Activated naive CD4-positive, alpha-beta T cell treated with anti-CD3 and anti-CD28 coated beads, Interleukin-2, amount 50 U/mL, for 24 hours (primary cell): ENCODE results near the gene CARM1.

Source experiments
- H3K27ac Mint-ChIP-seq: one replicate; pipeline ENCODE4 v1.8.0; 2021; ENCODE audit warnings: mild to moderate bottlenecking, mixed read lengths
- H3K27me3 Mint-ChIP-seq: one replicate; pipeline ENCODE4 v1.8.0; 2021; ENCODE audit warnings: mixed read lengths
- H3K36me3 Mint-ChIP-seq: one replicate; pipeline ENCODE4 v1.8.0; 2021; ENCODE audit warnings: mixed read lengths
- H3K4me1 Mint-ChIP-seq: one replicate; pipeline ENCODE4 v1.8.0; 2021; ENCODE audit warnings: mixed read lengths
- H3K4me3 Mint-ChIP-seq: one replicate; pipeline ENCODE4 v1.8.0; 2021; ENCODE audit warnings: mild to moderate bottlenecking, mixed read lengths
- H3K9me3 Mint-ChIP-seq: one replicate; pipeline ENCODE4 v1.8.0; 2021; ENCODE audit warnings: mixed read lengths

The CARM1 gene

DNA sequence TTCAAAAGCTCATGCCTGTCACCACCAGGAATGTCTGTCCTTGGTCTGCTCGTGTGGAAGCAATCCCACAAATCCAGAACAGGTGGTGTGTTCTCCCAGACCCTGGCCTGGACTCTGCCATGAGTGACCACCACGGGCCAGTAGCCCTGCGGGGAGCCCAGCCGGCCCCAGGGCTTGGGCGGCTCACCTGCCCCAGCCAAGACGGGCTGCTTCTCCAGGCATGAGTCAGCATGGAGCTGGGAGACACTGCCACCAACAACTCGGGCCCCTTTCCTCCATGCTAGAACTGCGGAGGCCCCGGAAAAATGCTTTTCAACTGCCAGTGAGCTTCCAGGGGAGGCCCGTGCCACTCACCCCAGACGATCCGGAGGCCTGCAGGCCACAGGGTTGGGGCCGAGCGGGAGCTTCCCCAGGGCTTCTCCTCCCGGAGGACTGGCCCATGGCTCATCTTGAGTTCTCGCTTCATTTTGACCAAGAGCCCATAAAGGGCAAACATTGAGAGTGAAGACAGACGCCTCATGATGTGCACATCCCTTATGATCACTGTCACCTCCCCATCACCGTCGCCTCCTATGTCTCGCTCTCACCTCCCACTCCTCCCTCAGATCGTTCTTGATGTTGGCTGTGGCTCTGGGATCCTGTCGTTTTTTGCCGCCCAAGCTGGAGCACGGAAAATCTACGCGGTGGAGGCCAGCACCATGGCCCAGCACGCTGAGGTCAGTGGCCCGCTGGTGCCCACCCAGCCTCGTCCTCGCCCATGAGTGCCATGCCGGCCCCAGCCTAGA is 40.4 kb downstream of the CARM1 start:
- Mint-ChIP-seq H3K4me3 (no peak overlapping the region), H3K36me3 (peaks cover 7% of the 10 kb centered on the region), H3K4me1 (no peaks in the 10 kb centered on the region), H3K9me3 (no peaks in the 10 kb centered on the region), H3K27ac (no peak overlapping the region), H3K27me3 (no peaks in the 10 kb centered on the region)

GRCh38 chr19:10912619-10913018 is 41.3 kb downstream of the CARM1 start:
- no peaks in the 10 kb centered on the region for H3K4me1 Mint-ChIP-seq
- H3K9me3 Mint-ChIP-seq, result no peaks in the 10 kb centered on the region
- H3K27me3 Mint-ChIP-seq, result no peaks in the 10 kb centered on the region
- H3K4me3 Mint-ChIP-seq, result no peak overlapping the region
- peaks cover 7% of the 10 kb centered on the region for H3K36me3 Mint-ChIP-seq
- no peak overlapping the region for H3K27ac Mint-ChIP-seq

GRCh38 chr19:10913716-10914340 is 42.5 kb downstream of the CARM1 start:
- no peaks in the 10 kb centered on the region for H3K27me3 Mint-ChIP-seq
- H3K9me3 Mint-ChIP-seq, result no peaks in the 10 kb centered on the region

GRCh38 chr19:10915130-10916091 is 44.1 kb downstream of the CARM1 start:
- H3K9me3 Mint-ChIP-seq, result no peaks in the 10 kb centered on the region

More at GRCh38 chr19:10913716-10914340, 42.5 kb downstream of the CARM1 start:
- Mint-ChIP-seq H3K4me1 (no peaks in the 10 kb centered on the region), H3K36me3 (peaks cover 6% of the 10 kb centered on the region), H3K27ac (no peak overlapping the region), H3K4me3 (no peak overlapping the region)

DNA sequence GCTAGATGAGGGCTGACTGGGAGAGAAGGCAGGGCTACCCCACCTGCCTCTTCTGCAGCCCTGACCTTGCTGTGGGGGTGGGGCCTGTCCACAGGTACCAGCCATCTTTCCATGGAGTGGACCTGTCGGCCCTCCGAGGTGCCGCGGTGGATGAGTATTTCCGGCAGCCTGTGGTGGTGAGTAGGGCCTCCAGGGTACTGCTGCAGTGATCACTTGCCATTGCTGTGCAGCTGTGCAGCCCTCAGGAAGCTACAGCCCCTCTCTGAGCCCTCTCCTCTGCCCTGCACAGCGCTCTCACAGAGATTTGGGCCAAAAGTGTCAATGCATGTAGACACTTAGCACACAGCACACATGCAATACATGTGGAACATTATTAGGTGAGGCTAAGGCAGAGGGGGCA is 45.2 kb downstream of the CARM1 start:
- no peaks in the 10 kb centered on the region for H3K9me3 Mint-ChIP-seq
- H3K36me3 Mint-ChIP-seq, result peaks cover 3% of the 10 kb centered on the region
- no peaks in the 10 kb centered on the region for H3K4me1 Mint-ChIP-seq
- no peak overlapping the region for H3K4me3 Mint-ChIP-seq
- H3K27me3 Mint-ChIP-seq, result no peaks in the 10 kb centered on the region
- no peak overlapping the region for H3K27ac Mint-ChIP-seq

More at GRCh38 chr19:10915130-10916091, 44.1 kb downstream of the CARM1 start:
- Mint-ChIP-seq H3K27ac (no peak overlapping the region), H3K4me1 (no peaks in the 10 kb centered on the region), H3K36me3 (peaks cover 3% of the 10 kb centered on the region), H3K4me3 (no peak overlapping the region), H3K27me3 (no peaks in the 10 kb centered on the region)

DNA sequence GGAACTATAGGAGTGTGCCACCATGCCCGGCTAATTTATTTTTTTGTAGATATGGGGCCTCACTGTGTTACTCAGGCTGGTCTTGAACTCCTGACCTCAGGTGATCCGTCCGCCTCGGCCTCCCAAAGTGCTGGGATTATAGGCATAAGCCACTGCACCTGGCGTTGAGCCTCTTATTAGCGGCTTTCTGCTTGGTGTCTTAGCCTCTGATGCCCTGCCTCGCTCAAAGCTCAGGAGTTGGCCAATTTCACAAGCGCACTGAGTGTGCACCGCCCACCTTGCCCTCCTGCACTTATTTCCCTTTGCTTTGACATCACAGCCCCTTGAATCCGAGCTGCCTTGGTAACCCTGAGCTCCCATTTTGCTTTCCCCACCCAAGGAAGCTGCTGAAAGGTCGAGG is 47.0 kb downstream of the CARM1 start:
- Mint-ChIP-seq H3K36me3 (peaks cover 2% of the 10 kb centered on the region), H3K27ac (no peak overlapping the region), H3K9me3 (no peaks in the 10 kb centered on the region), H3K4me3 (no peak overlapping the region), H3K27me3 (no peaks in the 10 kb centered on the region), H3K4me1 (no peaks in the 10 kb centered on the region)

- Mint-ChIP-seq H3K36me3 (peaks cover 3% of the 10 kb centered on the region), H3K4me3 (no peak overlapping the region), H3K9me3 (no peaks in the 10 kb centered on the region), H3K4me1 (no peaks in the 10 kb centered on the region), H3K27me3 (no peaks in the 10 kb centered on the region), H3K27ac (no peak overlapping the region)
Observed at GRCh38 chr19:10919352-10920287, 48.3 kb downstream of the CARM1 start.

DNA sequence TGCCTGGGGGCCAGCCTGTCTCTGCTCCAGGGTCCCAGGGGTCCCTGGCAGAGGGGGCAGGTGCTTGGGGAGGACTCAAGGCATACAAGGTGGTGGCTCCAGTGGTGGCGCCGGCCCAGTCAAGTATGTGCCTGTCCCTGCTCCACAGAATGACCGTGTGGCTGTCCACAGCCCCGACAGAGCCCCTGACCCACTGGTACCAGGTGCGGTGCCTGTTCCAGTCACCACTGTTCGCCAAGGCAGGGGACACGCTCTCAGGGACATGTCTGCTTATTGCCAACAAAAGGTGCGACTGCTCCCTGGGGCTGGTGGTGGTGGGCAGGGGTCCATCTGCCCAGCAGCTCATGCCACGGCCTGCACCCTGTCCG is 48.9 kb downstream of the CARM1 start:
- Mint-ChIP-seq H3K9me3 (no peaks in the 10 kb centered on the region), H3K4me3 (no peak overlapping the region), H3K36me3 (peaks cover 3% of the 10 kb centered on the region), H3K4me1 (no peaks in the 10 kb centered on the region), H3K27ac (no peak overlapping the region), H3K27me3 (no peaks in the 10 kb centered on the region)

DNA sequence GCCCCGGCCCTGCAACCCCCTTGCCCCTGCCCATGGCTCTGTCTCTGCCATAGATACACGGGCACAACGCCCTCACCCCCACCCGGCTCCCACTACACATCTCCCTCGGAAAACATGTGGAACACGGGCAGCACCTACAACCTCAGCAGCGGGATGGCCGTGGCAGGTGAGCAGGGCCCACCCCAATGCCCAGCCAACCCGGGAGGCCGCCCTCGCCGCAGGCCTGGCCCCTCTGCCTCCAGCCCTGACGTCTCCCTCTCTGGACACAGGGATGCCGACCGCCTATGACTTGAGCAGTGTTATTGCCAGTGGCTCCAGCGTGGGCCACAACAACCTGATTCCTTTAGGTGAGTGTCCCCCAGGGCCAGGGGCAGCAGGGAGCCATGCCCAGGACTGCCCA is 49.4 kb downstream of the CARM1 start:
- Mint-ChIP-seq H3K4me1 (no peaks in the 10 kb centered on the region), H3K27ac (no peak overlapping the region), H3K27me3 (no peaks in the 10 kb centered on the region), H3K4me3 (no peak overlapping the region), H3K36me3 (peaks cover 3% of the 10 kb centered on the region), H3K9me3 (no peaks in the 10 kb centered on the region)

GRCh38 chr19:10921199-10921909 is 50.0 kb downstream of the CARM1 start:
- Mint-ChIP-seq H3K4me3 (no peak overlapping the region), H3K27ac (no peak overlapping the region), H3K4me1 (no peaks in the 10 kb centered on the region)

GRCh38 chr19:10921910-10922637 is 50.7 kb downstream of the CARM1 start:
- Mint-ChIP-seq H3K27ac (peak overlapping the region; percentile 55), H3K27me3 (no peaks in the 10 kb centered on the region), H3K36me3 (peaks cover 3% of the 10 kb centered on the region), H3K9me3 (no peaks in the 10 kb centered on the region), H3K4me3 (no peak overlapping the region), H3K4me1 (peaks cover under 1% of the 10 kb centered on the region)

More at GRCh38 chr19:10921199-10921909, 50.0 kb downstream of the CARM1 start:
- H3K9me3 Mint-ChIP-seq, result no peaks in the 10 kb centered on the region
- H3K27me3 Mint-ChIP-seq, result no peaks in the 10 kb centered on the region
- peaks cover 3% of the 10 kb centered on the region for H3K36me3 Mint-ChIP-seq

- Mint-ChIP-seq H3K27me3 (no peaks in the 10 kb centered on the region), H3K4me1 (peaks cover 6% of the 10 kb centered on the region), H3K36me3 (peaks cover 3% of the 10 kb centered on the region), H3K4me3 (no peak overlapping the region), H3K9me3 (no peaks in the 10 kb centered on the region), H3K27ac (peak overlapping the region; percentile 55)
Observed at GRCh38 chr19:10922638-10923014, 51.3 kb downstream of the CARM1 start.

- Mint-ChIP-seq H3K9me3 (no peaks in the 10 kb centered on the region), H3K36me3 (peaks cover 3% of the 10 kb centered on the region), H3K27me3 (no peaks in the 10 kb centered on the region), H3K4me3 (no peak overlapping the region), H3K27ac (no peak overlapping the region), H3K4me1 (peaks cover 11% of the 10 kb centered on the region)
Observed at GRCh38 chr19:10923260-10924112, 52.1 kb downstream of the CARM1 start.
